Smooth muscle cell (in vitro differentiated cells): ENCODE data around the gene ADORA1. TPM values are rescaled to one million over a fixed set of nuclear protein-coding genes. Genes with fewer than 3 reads are reported as not detected.

Experiments used
- DNase-seq: peaks from one replicate; lab custom pipeline; 2025; ENCODE audit not compliant: unreplicated experiment; lab: John Stamatoyannopoulos, UW
- H2AFZ ChIP-seq: fragments of 200-600 bp; sonication (generic); 2 replicates; pipeline ENCODE4 v1.6.0; 2016; ENCODE audit warnings: antibody characterized with exemption, low read depth, mild to moderate bottlenecking
- H3F3A ChIP-seq: fragments of 200-600 bp; sonication (generic); 2 replicates; pipeline ENCODE4 v1.6.0; 2017; ENCODE audit warnings: antibody characterized with exemption, low read depth
- H3K27ac ChIP-seq: fragments of 200-600 bp; sonication (generic); 2 replicates; pipeline ENCODE4 v1.5.1; 2016; ENCODE audit warnings: low read depth, mild to moderate bottlenecking
- H3K27me3 ChIP-seq: fragments of 200-600 bp; sonication (generic); 2 replicates; pipeline ENCODE4 v1.6.1; 2016; ENCODE audit warnings: low read depth, mild to moderate bottlenecking
- H3K36me3 ChIP-seq: fragments of 200-600 bp; sonication (generic); 2 replicates; pipeline ENCODE4 v1.5.1; 2016; ENCODE audit warnings: low read depth
- H3K4me1 ChIP-seq: fragments of 200-600 bp; sonication (generic); 2 replicates; pipeline ENCODE4 v1.5.1; 2016; ENCODE audit warnings: low read depth
- H3K4me2 ChIP-seq: fragments of 200-600 bp; sonication (generic); 2 replicates; pipeline ENCODE4 v1.6.0; 2016; ENCODE audit warnings: mild to moderate bottlenecking
- H3K4me3 ChIP-seq: fragments of 200-600 bp; sonication (generic); 2 replicates; pipeline ENCODE4 v1.5.1; 2016; ENCODE audit warnings: mild to moderate bottlenecking
- H3K79me2 ChIP-seq: fragments of 200-600 bp; sonication (generic); 2 replicates; pipeline ENCODE4 v1.6.0; 2016; ENCODE audit warnings: low read depth, mild to moderate bottlenecking
- H3K9ac ChIP-seq: fragments of 200-600 bp; sonication (generic); 2 replicates; pipeline ENCODE4 v1.6.0; 2016; ENCODE audit warnings: low read depth
- H3K9me3 ChIP-seq: fragments of 200-600 bp; sonication (generic); replicated peaks from 2 replicates; pipeline ENCODE4 v1.5.1; 2016; ENCODE audit warnings: low read depth
- H4K20me1 ChIP-seq: fragments of 200-600 bp; sonication (generic); 2 replicates; pipeline ENCODE4 v1.6.0; 2016; ENCODE audit warnings: low read depth
- CTCF ChIP-seq: fragments of 200-600 bp; sonication (generic); IDR thresholded peaks from 2 replicates; pipeline ENCODE4 v1.5.1; 2017; ENCODE audit warnings: borderline replicate concordance, mild to moderate bottlenecking, antibody characterized with exemption; ENCODE audit not compliant: insufficient read depth, poor library complexity, severe bottlenecking
- WGBS: methylation state at CpG from one replicate; pipeline ENCODE4 v1.1.7; 2016; ENCODE audit warnings: low lambda C conversion rate; 5-methylcytosine and 5-hydroxymethylcytosine counted together
- polyA plus RNA-seq: library from polyadenylated mRNA; unstranded; fragments of >200 nt; fragmentation: Nextera tagmentation; extraction: Ambion mirVana; gene quantifications from 2 replicates; pipeline ENCODE4 v1.2.1, GENCODE V29; 2016
- total RNA-seq: library from RNA; depleted of rRNA; stranded (reverse); fragments of >200 nt; gene quantifications from 2 replicates; pipeline ENCODE4 v1.2.3, GENCODE V29; 2014

The ADORA1 gene
- total and polyA plus RNA-seq, 2 experiments from 2014 or later = 16.0 to 18.0 TPM

GRCh38 chr1:203175237-203175826 lies 47.8 kb downstream of the ADORA1 start, which contains the start of gene MYBPH:
Gene MYBPH, minus strand, starts transcription at chr1:203175826. Its CDS starts 71 bp downstream, at chr1:203175755.
- Histone ChIP-seq H3K27me3 (no peaks in the 10 kb centered on the region), H4K20me1 (no peaks in the 10 kb centered on the region), H3K9me3 (no peaks in the 10 kb centered on the region), H3K4me3 (no peak within 1 kb of the TSS), H2AFZ (no peak within 1 kb of the TSS), H3K79me2 (no peaks in the 10 kb centered on the region), H3K4me2 (peak within 1 kb of the TSS; percentile 67), H3K4me1 (peaks cover 23% of the 10 kb centered on the region), H3K9ac (no peak within 1 kb of the TSS), H3K27ac (peak within 1 kb of the TSS; percentile 88), H3F3A (peaks cover 10% of the 10 kb centered on the region), H3K36me3 (no peaks in the 10 kb centered on the region)
- 87% methylated on average over 5 of the region's 5 CpGs for WGBS
- no peak for DNase-seq
- no peak for TF ChIP-seq CTCF

- Histone ChIP-seq H3K36me3 (no peaks in the 10 kb centered on the region), H3K9me3 (no peaks in the 10 kb centered on the region), H3K9ac (no peak overlapping the region), H3F3A (peaks cover 10% of the 10 kb centered on the region), H2AFZ (no peak overlapping the region), H3K4me3 (no peak overlapping the region), H3K4me1 (peaks cover 23% of the 10 kb centered on the region), H3K4me2 (no peak overlapping the region), H3K27ac (peak overlapping the region; percentile 88), H3K79me2 (no peaks in the 10 kb centered on the region), H4K20me1 (no peaks in the 10 kb centered on the region), H3K27me3 (no peaks in the 10 kb centered on the region)
- 83% methylated on average over 9 of the region's 9 CpGs for WGBS
- no peak for DNase-seq
- TF ChIP-seq CTCF = no peak
Observed at GRCh38 chr1:203175827-203176241, 48.3 kb downstream of the ADORA1 start.

- Histone ChIP-seq H3K4me1 (peaks cover 23% of the 10 kb centered on the region), H3K27me3 (no peaks in the 10 kb centered on the region), H3K9ac (no peak overlapping the region), H3K4me2 (peak overlapping the region; percentile 67), H4K20me1 (no peaks in the 10 kb centered on the region), H3K4me3 (no peak overlapping the region), H3K27ac (peak overlapping the region; percentile 88), H3K9me3 (no peaks in the 10 kb centered on the region), H3F3A (peaks cover 10% of the 10 kb centered on the region), H3K36me3 (no peaks in the 10 kb centered on the region), H3K79me2 (no peaks in the 10 kb centered on the region), H2AFZ (no peak overlapping the region)
- 69% methylated on average over 9 of the region's 9 CpGs for WGBS
- DNase-seq = no peak
- TF ChIP-seq CTCF = no peak
Observed at GRCh38 chr1:203176273-203177035, 48.9 kb downstream of the ADORA1 start.
